Muscle of leg (tissue), 11 donors: ENCODE measurements around the gene IMMP2L. TPM values are rescaled to one million over a fixed set of nuclear protein-coding genes. Genes with fewer than 3 reads are reported as not detected.

Experiments
- DNase-seq: peaks from one replicate; pipeline ENCODE4 v3.0.0; 2013
- H3K27ac ChIP-seq: one replicate; pipeline ENCODE4 v1.5.1; 2013; ENCODE audit warnings: mild to moderate bottlenecking, low read length, control low read depth
- H3K27me3 ChIP-seq: one replicate; pipeline ENCODE4 v1.6.1; 2013; ENCODE audit warnings: low read length; ENCODE audit not compliant: control insufficient read depth, insufficient read depth
- H3K36me3 ChIP-seq: one replicate; pipeline ENCODE4 v1.6.1; 2013; ENCODE audit warnings: low read length; ENCODE audit not compliant: control insufficient read depth, insufficient read depth
- H3K4me1 ChIP-seq: one replicate; pipeline ENCODE4 v1.6.1; 2013; ENCODE audit warnings: low read length; ENCODE audit not compliant: control insufficient read depth, insufficient read depth
- H3K4me3 ChIP-seq: one replicate; pipeline ENCODE4 v1.5.1; 2013; ENCODE audit warnings: low read length, control low read depth
- H3K9me3 ChIP-seq: replicated peaks from 2 replicates; pipeline ENCODE4 v1.6.1; 2013; ENCODE audit warnings: low read depth, low read length; ENCODE audit not compliant: control insufficient read depth
- WGBS: methylation state at CpG from one replicate; pipeline ENCODE4 v1.1.5; 2013; ENCODE audit warnings: missing lambda C conversion rate; ENCODE audit not compliant: insufficient coverage; 5-methylcytosine and 5-hydroxymethylcytosine counted together
- polyA plus RNA-seq, 8 donors: library from polyadenylated mRNA; unstranded; fragments of 120-200 nt; gene quantifications; one replicate each; pipeline versions ENCODE4 v1.2.1 to v1.2.3, GENCODE V29; 2013; ENCODE audit warnings: inconsistent platforms in 1 of 8, low replicate concordance in 1 of 8; ENCODE audit not compliant: insufficient read length in 8 of 8, insufficient read depth in 1 of 8
- total RNA-seq: library from RNA; stranded (reverse); fragments of 120-200 nt; gene quantifications from one replicate; pipeline ENCODE4 v1.2.4, GENCODE V29; 2013

Gene IMMP2L
- total and polyA plus RNA-seq, 9 donors = 15.0 to 20.4 (median 17.1) TPM

GRCh38 chr7:110724811-110725210 lies 837.5 kb downstream of the IMMP2L start:
- no CpG with 5 or more reads among the region's 6 CpGs for WGBS
- DNase-seq = no peak
- Histone ChIP-seq H3K27me3 (no peaks in the 10 kb centered on the region), H3K4me3 (no peak overlapping the region), H3K36me3 (no peaks in the 10 kb centered on the region), H3K4me1 (no peaks in the 10 kb centered on the region), H3K27ac (no peak overlapping the region), H3K9me3 (no peaks in the 10 kb centered on the region)

- no peak for DNase-seq
- no CpG with 5 or more reads among the region's 2 CpGs for WGBS
- no peak overlapping the region for H3K27ac ChIP-seq
Observed at GRCh38 chr7:110721395-110721794, 840.9 kb downstream of the IMMP2L start.

GRCh38 chr7:110720626-110721025 lies 841.7 kb downstream of the IMMP2L start:
- Histone ChIP-seq H3K27me3 (no peaks in the 10 kb centered on the region), H3K4me1 (no peaks in the 10 kb centered on the region), H3K9me3 (no peaks in the 10 kb centered on the region), H3K36me3 (no peaks in the 10 kb centered on the region), H3K4me3 (no peak overlapping the region), H3K27ac (no peak overlapping the region)
- no CpG with 5 or more reads among the region's 3 CpGs for WGBS
- DNase-seq = peak; percentile 7

More at GRCh38 chr7:110721395-110721794, 840.9 kb downstream of the IMMP2L start:
- Histone ChIP-seq H3K9me3 (no peaks in the 10 kb centered on the region), H3K36me3 (no peaks in the 10 kb centered on the region), H3K4me3 (no peak overlapping the region), H3K4me1 (no peaks in the 10 kb centered on the region), H3K27me3 (no peaks in the 10 kb centered on the region)

- H3K27ac ChIP-seq = no peak overlapping the region
- DNase-seq = peak; percentile 77
- H3K4me3 ChIP-seq = no peak overlapping the region
- H3K4me1 ChIP-seq = no peaks in the 10 kb centered on the region
- WGBS = no CpG with 5 or more reads among the region's 3 CpGs
- H3K36me3 ChIP-seq = no peaks in the 10 kb centered on the region
- H3K27me3 ChIP-seq = no peaks in the 10 kb centered on the region
- H3K9me3 ChIP-seq = no peaks in the 10 kb centered on the region
Observed at GRCh38 chr7:110719741-110720140, 842.6 kb downstream of the IMMP2L start.

GRCh38 chr7:110718503-110719205 lies 843.6 kb downstream of the IMMP2L start:
- WGBS = 41% methylated on average over 2 of the region's 3 CpGs
- Histone ChIP-seq H3K36me3 (no peaks in the 10 kb centered on the region), H3K4me1 (no peaks in the 10 kb centered on the region), H3K9me3 (no peaks in the 10 kb centered on the region), H3K4me3 (no peak overlapping the region), H3K27ac (no peak overlapping the region), H3K27me3 (no peaks in the 10 kb centered on the region)
- peak; percentile 7 for DNase-seq

- H3K4me1 ChIP-seq = no peaks in the 10 kb centered on the region
- no peaks in the 10 kb centered on the region for H3K9me3 ChIP-seq
- no peak overlapping the region for H3K4me3 ChIP-seq
- WGBS = no CpG with 5 or more reads among the region's 2 CpGs
- H3K36me3 ChIP-seq = no peaks in the 10 kb centered on the region
- DNase-seq = peak; percentile 65
- no peaks in the 10 kb centered on the region for H3K27me3 ChIP-seq
- H3K27ac ChIP-seq = no peak overlapping the region
Observed at GRCh38 chr7:110704225-110704624, 858.1 kb downstream of the IMMP2L start.

- 100% methylated on average over 2 of the region's 3 CpGs for WGBS
- DNase-seq = no peak
- Histone ChIP-seq H3K36me3 (no peaks in the 10 kb centered on the region), H3K4me1 (no peaks in the 10 kb centered on the region), H3K9me3 (no peaks in the 10 kb centered on the region), H3K27me3 (no peaks in the 10 kb centered on the region), H3K4me3 (no peak overlapping the region), H3K27ac (no peak overlapping the region)
Observed at GRCh38 chr7:110698576-110698975, 863.7 kb downstream of the IMMP2L start.

GRCh38 chr7:110693344-110693743 lies 868.9 kb downstream of the IMMP2L start:
- H3K4me3 ChIP-seq = no peak overlapping the region
- H3K4me1 ChIP-seq = no peaks in the 10 kb centered on the region
- no peaks in the 10 kb centered on the region for H3K36me3 ChIP-seq
- H3K27ac ChIP-seq = no peak overlapping the region
- H3K27me3 ChIP-seq = no peaks in the 10 kb centered on the region
- no peaks in the 10 kb centered on the region for H3K9me3 ChIP-seq
- DNase-seq = no peak

GRCh38 chr7:110688908-110689307 lies 873.4 kb downstream of the IMMP2L start:
- no peaks in the 10 kb centered on the region for H3K27me3 ChIP-seq
- H3K27ac ChIP-seq = no peak overlapping the region
- 76% methylated on average over 2 of the region's 2 CpGs for WGBS
- H3K4me1 ChIP-seq = no peaks in the 10 kb centered on the region
- no peaks in the 10 kb centered on the region for H3K9me3 ChIP-seq
- no peak overlapping the region for H3K4me3 ChIP-seq
- no peaks in the 10 kb centered on the region for H3K36me3 ChIP-seq
- DNase-seq = no peak

- DNase-seq = no peak
- Histone ChIP-seq H3K27me3 (no peaks in the 10 kb centered on the region), H3K27ac (no peak overlapping the region), H3K4me1 (no peaks in the 10 kb centered on the region), H3K9me3 (no peaks in the 10 kb centered on the region), H3K36me3 (no peaks in the 10 kb centered on the region), H3K4me3 (no peak overlapping the region)
Observed at GRCh38 chr7:110685899-110686298, 876.4 kb downstream of the IMMP2L start.

- Histone ChIP-seq H3K4me1 (no peaks in the 10 kb centered on the region), H3K9me3 (no peaks in the 10 kb centered on the region), H3K4me3 (no peak overlapping the region), H3K36me3 (no peaks in the 10 kb centered on the region), H3K27me3 (no peaks in the 10 kb centered on the region), H3K27ac (no peak overlapping the region)
- WGBS = 50% methylated on average over 1 of the region's 1 CpG
- DNase-seq = no peak
Observed at GRCh38 chr7:110681941-110682340, 880.4 kb downstream of the IMMP2L start.
